Measurements from ENCODE around the gene KIDINS220.

Gene KIDINS220

DNA sequence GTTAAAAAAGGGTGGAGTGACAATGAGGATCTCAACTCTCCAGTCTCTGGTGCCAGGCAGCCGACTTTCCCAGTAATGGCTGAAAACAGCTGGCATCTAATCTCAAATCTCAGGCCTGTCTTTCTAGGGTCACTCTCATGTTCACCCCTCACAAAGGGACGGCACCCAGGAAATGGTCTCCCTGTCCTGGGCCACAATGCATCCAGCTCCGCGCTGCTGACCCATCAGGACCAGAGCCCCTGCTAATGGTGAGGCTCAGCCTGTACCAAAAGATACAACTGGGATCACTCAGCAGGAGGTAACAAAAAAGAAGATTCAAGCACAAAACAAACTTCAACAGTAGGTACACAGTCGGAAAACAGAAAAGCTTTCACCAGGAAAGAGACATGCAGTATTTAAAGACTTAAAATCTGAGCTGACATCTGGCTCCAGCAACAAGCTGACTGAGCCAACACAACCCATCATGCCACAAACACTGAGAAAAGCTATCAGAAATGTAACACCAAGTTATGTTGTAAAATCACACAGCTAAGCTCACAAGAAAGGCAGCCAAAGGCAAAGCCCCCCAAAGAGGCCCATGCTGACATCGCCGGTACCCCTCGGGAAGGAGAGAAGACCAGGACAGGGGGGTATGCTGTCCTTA lies 13.6 kb upstream of the KIDINS220 start:
- DNase-seq, result no peak

DNA sequence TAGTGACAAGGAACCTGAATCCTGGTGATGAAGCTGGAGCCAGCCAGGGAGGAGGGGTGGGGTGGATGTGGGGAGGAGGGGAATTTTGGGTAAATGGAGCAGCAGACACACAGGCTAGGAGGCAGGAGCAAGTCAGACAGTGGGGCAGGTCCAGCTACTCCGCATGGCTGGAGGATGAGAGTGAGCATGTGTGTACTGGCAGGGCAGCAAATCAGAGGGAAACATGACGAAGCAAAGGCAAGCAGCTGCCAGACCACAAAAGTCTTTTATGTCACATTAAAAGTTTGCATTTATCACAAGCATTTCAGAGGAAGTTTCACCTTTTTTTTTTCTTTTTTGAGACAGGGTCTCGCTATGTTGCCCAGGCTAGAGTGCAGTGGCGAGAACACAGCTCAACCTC lies 11.9 kb upstream of the KIDINS220 start:
- DNase-seq, result no peak

DNA sequence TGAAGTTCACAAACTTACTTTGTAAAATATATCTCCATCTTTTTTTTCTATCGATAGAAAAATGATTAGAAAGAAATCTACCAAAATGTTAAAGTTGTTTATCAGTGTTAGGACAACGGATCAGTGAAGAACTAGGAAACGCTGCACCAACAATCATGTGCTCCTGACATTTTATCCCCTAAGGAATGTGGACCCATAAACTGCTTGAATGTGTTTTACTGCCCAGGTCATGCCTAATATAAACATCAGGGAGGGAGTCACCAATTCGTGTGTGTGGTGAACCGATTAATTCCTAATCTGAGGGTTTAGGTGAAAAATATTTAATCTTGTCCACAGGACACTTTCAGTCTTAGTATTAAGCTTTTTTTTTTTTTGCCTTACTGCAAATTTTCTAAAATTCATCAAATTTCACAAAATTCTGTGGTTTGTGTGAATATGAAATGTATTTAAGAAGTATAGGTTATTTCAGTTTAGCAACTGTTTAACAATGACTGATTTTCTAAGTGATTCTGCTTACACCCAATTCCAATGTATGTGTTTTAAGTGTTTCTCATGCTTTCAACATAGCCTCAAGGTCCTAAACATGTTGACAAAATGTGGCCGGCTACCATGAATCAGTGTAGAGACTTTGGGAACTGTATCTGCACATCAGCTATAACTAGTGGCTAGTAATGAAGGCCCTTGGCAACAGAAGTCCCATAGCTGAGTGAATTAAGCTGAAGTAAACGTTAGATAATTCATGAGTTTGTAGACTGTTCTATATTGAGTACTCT lies 11.1 kb upstream of the KIDINS220 start:
- DNase-seq, result no peak

DNA sequence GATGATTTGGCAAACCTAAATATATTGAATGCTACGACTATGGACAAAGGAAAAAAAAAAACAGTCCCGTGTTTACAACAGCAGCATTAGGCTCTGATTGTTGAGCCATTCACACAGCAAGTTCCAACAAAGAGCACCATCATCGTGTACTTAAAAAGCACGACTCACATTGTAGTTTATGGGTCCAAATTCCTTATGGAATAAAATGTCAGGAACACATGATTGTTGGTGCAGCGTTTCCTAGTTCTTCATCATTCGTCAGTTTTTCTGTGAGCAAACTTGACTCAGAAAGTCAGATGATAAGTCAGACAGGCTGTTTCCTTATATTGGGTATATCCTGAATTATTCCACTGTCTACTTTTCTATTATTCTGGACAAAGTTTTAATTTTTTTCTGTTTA lies 10.0 kb upstream of the KIDINS220 start:
- no peak for DNase-seq

DNA sequence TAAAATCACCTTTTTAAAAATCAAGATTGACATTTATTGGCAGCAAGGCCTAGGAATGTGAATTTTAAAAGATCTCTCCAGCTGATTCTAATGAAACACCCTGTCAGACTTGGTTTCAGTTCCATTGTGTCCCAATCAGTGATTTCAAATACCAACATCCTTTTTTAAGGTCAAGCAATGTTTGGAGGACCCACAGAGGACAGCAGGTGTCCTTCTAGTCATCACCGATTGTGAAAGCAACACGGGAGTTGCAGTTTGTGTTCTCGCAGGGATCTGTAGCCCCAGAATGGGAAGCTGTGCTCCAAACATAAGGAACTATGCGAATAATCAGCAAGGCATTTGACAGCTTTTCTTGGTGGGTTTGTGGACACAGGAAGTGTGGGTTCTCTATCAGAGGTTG lies 4.5 kb upstream of the KIDINS220 start:
- no peak for DNase-seq

DNA sequence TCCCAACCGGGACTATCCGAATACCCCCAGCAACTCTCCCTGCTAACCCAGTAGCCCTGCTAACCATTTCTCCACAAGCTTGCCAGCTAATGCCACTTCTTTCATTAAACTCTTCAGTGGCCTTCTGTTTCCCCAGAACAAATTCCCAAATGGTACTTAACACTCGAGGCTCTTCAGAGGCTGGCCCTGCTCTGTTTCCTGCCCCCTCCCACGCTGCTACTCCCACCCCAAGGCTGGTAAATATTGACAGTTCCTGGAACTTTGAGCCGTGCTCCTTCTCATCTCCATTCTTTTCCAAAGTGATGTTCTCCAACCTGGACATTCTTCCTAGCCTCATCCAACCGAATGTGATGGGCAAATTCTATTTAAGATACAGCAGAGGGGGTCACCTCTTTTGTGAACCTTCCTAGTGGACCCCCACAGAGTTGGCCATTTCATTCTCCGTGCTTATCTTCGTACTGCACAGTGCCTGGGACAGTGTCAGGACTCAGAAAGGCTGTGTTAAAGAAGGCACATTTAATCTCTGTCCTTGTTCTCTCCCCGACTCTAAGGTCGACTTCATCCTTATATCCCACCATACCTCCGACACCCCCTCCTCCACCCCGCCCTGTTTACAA lies 3.2 kb upstream of the KIDINS220 start:
- no peak for DNase-seq

DNA sequence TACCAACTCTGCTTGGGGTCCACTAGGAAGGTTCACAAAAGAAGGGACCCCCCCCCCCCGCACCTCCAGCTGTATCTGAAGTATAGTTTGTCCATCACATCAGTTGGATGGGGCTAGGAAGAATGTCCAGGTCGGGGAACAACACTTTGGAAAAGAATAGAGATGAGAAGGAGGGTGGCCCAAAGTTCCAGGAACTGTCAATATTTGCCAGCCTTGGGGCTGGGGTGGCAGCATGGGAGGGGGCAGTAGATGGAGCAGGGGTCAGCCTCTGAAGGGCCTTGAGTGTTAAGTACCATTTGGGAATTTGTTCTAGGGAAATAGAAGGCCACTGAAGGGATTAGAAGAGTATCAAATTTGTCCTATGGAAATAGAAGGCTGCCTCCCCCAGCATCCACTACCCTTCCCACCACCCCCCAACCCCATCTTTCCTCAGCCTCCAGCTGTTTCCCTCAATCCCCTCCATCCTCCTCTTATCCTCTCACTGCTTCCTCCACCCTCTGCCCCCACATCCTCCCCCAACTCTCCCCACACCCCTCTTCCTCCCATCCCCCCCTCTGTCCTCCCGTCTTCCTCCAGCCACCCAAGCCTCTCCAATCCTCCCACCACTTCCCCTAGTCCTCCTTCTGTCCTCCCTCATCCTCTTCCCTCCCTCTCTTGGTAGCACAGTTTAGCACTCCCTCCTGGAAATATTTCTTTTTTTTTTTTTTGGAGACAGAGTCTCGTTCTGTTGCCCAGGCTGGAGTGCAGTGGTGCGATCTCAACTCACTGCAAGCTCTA lies 2.0 kb upstream of the KIDINS220 start:
- no peak for DNase-seq

DNA sequence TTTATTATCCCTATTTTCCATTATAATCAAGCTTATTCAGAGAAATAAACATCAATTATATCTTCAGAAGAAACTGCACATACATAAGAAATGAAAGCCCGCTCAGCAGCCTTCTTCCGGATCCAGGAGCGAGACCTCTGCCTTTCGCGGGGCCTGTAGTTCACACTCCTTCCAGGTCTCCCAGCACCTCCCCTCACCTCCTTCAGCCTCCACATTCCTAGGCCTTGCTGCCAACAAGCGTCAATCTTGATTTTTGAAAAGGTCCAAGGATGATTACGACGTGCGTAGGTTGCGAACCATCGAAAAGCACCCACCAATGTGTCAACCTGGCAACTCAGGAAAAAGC lies 355 bp upstream of the KIDINS220 start:
- DNase-seq, result no peak

DNA sequence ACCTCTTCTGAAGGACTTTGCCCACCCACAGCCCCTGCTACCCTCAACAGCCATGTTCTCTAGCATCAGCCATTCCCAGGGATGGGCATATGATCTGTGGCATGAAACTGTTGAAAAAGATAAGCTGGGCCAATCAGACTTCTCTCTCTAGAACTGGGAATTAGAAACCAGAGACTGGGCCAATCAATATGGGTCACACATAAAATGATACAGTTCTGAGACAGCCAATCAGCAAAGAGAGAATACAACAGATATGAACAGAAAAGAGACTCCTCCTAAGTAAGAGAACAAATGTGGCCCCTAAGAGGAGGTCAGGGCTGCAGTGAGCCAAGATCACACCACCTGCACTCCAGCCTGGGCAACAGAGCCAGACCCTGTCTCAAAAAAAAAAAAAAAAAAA lies 2.1 kb downstream of the KIDINS220 start:
- DNase-seq, result no peak

DNA sequence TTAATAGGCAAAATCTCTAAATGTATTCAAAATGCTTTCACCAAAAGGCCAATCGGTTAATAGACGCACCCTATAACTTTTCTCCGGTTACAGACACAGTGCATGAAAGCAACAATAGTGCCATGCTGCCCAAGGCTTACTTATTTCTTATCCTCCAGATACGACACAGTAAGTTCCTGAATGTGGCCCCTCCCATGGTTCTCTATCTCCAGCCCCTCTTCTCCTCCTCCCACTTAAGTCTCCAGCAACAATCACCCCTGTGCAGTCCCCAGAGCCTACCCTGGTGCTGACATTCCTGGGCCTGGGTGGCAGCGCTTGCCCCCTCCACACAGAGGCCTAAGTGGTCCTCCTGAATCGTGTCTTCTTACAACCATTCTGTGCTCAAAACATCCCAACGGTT lies 3.6 kb downstream of the KIDINS220 start:
- DNase-seq, result no peak

DNA sequence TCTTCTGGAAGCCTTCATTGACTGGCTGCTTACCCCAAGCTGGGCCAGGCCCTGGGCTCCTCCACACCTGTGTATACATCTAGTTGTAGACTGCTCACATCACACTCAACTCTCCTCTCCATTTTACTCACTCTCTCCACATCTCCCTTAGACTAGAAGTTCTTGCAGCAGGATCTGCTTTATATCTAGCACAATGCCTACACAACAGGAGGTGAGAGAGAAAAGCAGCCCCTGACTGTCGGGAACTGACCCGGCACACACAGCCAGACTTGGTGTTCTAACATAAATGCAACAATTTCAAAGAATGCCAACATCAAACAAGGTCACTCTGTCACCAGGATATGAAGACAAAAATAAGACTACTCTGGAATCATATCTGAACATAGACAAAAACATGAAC lies 5.9 kb downstream of the KIDINS220 start:
- no peak for DNase-seq

DNA sequence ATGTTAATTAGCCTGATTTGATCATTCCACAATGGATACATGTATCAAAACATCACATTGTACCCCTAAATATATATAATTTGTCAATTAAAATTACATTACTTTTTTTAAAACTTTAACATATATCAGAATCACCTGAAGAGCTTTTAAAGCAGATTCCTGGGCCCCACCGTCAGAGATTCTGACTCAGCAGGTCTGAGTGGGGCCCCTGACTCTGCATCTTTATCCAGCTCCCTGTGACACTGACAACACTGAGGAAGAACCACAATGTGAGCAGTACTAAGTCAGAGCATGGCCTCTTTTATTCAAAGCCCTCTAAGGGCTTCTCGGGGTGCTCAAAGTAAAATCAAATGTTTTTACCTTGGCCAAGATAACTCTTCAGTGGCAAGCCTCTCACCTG lies 9.7 kb downstream of the KIDINS220 start:
- no peak for DNase-seq

DNA sequence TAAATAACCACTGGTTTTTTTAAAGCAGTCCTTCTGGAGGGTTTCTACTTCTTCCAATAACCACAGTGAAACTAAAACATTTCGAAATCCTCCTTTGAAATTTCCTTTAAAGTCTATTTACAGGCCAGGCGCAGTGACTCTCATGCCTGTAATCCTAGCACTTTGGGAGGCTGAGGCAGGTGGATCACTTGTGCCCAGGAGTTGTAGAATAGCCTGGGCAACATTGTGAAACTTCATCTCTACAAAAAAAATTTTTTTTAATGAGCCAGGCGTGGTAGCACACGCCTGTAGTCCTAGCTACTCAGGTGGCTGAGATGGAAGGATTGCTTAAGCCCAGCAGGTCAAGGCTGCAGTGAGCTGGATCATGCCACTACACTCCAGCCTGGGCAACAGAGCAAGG lies 15.2 kb downstream of the KIDINS220 start:
- no peak for DNase-seq

DNA sequence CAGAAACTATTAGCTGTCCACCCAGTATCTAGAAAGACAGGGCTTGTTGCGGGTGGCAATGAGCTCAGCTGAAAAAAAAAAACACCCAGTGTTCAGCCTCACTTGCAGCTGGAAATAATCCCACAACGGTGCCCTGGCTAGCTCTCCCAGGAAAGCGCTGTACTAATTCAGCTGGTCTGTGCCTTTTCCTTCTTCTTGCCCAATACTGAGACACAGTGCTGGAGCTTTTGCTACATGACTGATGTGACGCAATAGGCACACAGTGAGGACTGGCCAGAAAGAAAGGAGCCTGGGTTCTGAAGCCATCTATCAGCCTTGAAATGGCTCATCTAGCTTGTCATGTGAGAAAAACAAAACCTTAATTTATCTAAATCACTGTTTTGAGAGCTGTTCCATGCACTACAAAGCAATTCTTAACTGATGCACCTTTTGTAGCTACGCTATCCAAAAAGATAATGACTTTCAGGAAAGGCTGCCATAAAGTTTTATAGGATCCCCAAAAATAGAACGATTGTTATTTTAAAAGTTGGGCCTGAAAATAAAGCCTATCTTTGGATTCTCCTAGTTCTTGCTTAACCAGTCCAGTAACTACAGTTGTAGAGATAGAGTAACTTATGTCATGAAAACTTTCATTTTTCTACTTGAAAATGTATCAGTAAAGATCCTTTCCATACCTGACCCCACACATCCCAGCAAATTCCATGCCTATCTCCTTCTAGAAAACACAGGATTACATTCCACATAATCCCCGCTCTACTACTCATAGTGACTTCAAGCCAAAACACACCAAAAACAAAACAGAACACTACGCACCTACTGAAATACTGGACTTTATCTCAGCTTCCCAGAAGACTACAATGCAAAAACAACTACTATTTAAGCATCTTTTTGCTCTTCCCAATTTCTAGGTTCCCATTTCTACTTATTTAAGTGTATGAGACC lies 15.9 kb downstream of the KIDINS220 start:
- no peak for DNase-seq

DNA sequence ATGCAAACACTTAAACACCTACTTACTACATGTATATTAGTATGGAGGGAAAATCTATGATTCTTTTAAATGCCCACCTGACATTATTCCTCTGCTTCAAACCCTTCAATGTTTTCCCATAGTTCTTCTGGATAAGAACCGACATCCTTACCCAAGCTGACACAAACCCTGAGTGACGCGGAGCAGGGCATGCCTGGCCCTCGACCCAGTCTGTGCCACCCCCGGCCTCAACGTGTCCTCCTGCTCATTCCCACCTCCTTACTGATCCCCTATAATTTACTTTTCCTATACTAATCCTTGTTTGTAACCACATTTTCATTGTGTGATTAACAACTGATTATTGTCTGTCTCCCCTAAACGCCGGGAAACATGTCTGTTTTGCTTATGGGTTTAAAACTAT lies 17.5 kb downstream of the KIDINS220 start:
- DNase-seq, result no peak

DNA sequence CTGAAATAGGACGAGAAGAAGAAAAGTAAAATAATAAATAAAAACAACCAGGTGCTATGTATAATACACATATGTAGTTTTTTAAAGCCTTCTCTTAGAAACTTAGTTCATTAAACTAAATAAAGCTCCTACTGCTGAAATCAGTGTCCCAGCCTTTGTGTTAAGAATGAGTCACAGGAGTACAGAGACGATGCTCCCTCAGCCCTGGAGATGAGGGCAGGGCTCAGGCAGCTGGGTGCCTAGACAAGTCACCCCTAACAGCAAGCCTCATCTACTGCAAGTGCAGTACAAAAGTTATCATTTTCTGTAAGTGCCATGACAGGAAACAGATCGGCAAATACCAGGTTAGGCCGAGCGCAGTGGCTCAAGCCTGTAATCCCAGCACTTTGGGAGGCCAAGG lies 18.2 kb downstream of the KIDINS220 start:
- no peak for DNase-seq

DNA sequence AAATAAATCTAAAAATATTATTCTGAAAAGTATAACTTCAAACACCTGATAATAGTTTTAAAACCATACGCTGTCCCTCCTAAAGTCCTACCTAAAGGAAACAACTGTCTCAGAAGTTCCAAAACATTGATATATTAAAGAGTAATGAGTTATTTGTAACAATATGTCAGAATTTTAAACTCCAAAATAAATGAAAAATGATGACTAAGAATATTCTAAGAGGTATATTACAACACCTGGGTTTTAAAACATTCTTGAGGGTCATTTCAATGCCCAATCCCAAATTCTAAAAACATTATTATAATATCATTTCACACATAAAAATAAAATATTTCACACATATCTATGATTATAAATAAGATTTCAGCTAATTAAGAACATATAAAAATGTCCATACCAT lies 20.2 kb downstream of the KIDINS220 start:
- no peak for DNase-seq

DNA sequence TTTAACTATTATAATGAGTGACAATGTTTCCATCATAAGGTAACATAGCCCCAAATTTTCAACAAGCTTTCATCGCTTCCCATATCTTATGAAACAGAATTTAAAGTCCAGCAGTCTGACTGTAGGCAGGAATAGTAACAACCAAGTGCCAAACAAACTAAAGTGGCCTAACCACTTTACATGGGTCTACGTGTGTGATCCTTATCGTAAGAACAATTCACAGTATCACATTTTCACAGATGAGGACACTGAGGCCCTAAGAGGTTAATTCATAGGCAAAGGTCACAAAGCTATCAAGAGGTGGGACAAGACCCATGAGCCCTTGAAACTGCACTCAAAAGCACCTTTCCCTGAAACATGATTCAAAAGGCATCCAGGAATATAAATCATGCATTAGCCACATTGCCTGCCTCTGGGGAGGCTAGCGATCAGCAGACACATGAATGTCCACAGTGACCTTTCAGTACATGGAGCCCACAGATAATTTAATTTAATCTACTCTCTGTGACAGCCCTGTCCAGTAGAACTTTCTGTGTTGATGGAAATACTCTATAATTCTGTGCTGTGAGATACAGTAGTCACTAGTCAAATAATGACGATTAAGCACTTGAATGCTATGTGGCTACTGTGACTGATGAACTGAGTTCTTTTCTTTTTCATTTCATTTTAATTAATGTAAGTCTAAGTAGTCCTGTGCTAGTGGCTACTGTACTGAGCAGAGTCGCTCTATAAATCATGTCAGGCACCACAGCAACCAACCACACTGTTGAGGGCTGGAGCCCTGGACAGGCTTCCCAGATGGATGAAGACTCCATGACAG lies 30.3 kb downstream of the KIDINS220 start:
- DNase-seq, result no peak

DNA sequence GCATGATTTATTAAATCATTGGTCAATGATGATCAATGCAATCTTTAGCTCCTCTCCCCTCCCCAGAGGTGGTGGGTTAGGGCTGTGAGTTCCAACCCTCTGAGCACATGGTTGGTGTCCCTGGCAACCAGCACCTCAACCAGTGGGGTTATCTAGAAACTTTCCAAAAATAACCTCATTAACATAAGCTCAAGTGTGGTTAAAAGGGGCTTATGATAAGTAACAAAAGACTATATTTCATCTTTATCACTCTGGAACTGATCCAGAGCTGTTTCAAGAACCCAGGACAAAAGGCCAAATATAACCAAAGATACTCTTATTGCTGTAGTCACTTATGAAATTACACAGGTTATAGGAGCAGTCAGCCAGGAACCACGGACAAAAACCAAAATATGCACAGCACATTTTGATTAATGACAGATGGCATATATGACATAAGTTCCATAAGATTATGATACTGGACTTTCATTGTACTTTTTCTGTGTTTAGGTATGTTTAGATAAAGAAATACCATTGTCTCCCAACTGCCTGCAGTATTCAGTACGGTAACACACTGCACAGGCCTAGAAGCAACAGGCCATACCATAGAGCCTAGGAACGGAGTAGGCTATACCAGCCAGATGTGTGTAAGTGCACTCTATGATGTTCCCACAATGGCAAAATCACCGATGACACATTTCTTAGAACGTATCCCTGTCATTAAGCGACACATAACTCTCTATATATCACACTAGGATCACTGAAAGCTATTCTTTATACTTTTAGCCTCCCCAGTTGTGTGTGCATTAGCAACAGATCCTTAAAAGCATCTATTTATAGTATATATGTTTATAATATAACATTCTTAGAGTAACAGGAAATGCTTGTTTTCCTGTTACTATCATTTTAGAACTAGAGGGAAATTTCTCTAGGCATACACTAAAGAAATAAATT lies 31.9 kb downstream of the KIDINS220 start:
- no peak for DNase-seq

DNA sequence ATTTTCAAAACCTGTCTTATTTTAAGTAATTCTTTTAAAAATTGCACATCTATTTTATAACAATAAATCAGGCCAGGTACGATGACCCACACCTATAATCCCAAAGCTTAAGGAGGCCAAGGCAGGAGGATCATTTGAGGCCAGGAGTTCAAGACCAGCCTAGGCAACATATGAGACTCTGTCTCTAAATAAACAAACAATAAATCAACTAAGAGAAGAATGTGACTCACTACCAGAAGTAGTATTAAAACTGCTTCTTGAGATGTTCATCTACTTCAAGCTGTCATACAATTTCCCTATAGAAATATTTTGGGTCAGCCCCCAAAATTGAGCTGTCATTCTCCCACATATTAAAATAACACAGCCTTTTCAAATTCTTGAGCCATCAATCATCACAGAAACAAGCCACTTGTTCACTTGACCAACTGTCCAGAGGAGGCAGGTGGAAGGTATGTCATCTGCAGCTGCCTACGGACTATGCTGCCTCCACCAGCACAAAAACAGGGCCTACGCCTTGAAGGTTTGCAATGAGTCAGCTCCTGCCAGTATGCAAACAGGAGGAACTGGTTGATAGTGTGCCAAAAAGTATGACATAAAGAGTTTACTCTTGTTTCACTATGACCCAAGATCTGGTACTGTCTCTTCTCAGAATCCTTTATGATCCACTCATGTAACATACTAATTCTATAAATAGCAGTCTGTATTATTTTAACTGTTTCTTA lies 33.6 kb downstream of the KIDINS220 start:
- DNase-seq, result no peak

All from NCI-H524 treated with DMSO at 0.1 percent for 48 hours (cell line).